Bone marrow (tissue), 2 donors: ENCODE results near the gene RFC2.
"Not testable (repeated sequence)": the region's sequence is repeated elsewhere in the genome, so short reads cannot be mapped to it uniquely, and the experiment has no call there.

Source experiments
- DNase-seq, 2 donors: peaks; one replicate each; lab custom pipeline; 2025; lab: John Stamatoyannopoulos, UW

RFC2 gene

DNA sequence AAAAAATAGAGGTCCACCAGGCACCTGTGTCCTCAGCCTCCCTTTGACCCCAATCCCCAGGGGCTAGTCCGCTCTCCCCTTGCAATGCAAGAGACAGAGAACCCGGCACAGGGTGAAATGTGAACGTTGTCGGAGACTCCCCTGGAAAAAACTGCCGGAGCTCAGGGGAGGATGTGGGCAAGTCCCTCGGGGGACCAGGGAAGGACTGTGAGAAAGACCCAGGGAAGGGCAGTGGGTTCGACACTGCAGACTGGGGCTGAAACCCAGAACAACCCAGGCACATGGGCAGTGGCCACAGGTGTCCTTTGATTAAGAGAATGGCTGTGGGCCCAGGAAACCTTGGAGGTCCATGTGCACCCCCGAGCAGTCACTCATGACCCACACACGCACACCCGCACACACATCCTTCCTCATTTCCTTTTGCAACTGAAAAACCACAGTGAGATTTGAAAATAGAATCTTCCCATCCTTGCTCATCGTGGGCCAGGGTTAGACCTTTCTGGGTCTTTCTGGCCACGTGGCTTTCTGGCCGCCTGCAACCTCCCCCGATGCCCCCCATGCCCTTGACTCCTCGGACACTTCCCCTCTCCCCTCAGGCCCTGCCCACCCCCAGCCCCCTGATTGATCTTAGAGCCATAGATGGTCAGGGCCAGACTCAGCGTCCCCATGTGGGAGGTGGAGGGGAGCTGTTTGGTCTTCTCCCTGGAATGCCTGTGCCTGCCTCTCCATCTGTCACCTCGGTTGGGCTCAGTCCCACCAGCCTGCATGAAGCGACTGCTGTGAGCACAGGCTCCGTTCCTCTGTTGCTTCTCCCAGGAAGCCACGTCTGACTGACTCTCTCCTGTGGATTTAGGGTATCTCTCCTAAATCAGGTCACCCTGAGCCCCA, 36.5 kb downstream of the RFC2 start:
- peak; percentile 32 to 88 for DNase-seq

DNA sequence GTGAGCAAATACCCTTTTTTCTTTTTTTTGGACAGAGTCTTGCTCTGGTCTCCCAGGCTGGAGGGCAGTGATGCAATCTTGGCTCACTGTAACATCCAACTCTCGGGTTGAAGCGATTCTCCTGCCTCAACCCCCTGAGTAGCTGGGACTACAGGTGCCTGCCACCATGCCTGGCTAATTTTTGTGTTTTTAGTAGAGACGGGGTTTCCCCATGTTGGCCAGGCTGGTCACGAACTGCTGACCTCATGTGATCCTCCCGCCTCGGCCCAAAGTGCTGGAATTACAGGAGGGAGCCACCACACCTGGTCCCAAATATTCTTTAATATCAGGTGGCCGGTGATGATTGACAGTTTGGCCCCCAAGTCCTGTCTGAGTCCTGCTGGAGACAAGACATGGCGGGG, 37.8 kb downstream of the RFC2 start:
- DNase-seq = no peak

DNA sequence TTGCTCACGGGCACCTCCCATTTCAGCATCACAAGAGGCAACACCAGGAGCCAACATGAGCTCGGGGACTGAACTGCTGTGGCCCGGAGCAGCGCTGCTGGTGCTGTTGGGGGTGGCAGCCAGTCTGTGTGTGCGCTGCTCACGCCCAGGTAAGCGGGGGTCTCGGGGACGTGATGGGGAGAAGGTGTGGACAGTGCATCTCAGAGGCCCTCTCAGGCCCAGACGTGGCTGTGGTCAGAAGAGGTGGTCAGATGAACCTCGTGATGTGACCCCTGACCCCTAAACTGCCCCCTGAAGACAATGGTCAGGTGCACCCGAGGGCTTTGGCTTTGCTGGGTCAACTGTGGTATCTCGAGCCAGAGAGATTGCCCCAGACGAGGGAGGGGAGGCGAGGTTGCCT, 38.3 kb downstream of the RFC2 start:
- DNase-seq = no peak

DNA sequence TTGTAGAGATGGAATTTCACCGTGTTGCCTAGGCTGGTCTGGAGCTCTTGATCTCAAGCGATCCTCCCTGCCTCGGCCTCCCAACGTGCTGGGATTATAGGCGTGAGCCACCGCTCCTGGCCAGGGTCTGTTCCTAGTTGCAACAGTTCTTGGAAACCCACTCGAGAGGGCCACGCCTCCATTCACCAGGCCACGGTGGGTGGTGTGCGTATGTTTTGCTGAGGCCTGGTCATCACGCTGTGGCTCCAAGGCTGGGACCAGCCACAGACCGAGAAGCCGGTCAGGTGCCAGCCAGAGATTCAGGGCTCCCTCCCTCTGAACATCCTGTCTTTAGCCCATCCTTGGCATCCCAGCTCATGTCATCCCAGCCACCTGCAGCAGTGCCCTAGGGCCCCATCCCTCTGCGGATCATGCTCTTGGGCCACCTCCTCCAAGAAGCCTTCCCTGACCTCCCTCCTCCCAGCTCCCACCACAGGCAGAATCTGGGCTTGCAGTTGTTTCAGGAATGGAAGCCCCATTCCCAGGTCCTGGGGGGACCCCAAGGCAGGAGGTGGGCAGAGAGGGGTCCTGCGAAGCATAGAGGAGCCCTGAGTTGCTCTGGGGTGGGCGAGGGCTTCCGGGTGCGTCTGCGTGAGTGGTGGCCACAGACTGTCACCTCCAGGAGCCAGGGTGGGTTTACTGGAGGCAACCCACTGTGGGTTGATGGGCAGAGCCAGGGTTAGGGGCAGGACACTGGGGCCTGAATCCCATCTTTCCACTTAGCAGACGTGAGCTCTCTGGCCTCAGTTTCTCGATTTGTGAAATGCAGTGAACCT, 39.2 kb downstream of the RFC2 start:
- no peak for DNase-seq

DNA sequence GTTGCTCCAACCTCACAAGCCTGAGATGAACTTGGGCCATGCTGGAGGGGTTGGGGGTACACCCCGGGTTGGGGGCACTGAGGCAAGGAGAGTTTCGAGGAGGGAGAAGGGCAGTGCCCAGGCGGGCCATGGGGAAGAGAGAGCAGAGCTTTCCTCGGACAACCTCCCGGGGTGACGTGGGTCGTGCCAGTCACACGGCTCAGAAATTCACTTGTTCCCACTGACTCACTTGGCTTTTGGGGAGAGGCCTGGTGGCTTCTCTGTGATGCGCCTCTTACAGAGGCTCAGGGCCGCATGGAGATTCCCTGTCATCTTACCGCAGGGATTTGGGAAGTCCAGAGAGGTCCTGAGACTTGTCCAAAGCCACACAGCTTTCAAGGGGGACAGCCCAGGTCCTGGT, 41.5 kb downstream of the RFC2 start:
- no peak for DNase-seq

DNA sequence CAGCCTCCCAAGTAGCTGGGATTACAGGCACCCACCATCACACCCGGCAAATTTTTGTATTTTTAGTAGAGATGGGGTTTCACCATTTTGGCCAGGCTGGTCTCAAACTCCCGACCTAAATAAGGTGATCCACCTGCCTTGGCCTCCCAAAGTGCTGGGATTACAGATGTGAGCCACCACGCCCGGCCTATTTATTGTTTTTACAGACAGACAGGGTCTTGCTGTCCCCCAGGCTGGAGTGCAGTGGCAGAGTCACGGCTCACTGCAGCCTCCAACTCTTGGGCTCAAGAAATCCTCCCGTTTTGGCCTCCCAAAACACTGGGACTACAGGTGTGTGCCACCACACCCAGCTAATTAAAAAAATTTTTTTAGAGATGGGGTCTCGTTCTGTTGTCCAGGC, 46.0 kb downstream of the RFC2 start:
- not testable (repeated sequence) for DNase-seq

DNA sequence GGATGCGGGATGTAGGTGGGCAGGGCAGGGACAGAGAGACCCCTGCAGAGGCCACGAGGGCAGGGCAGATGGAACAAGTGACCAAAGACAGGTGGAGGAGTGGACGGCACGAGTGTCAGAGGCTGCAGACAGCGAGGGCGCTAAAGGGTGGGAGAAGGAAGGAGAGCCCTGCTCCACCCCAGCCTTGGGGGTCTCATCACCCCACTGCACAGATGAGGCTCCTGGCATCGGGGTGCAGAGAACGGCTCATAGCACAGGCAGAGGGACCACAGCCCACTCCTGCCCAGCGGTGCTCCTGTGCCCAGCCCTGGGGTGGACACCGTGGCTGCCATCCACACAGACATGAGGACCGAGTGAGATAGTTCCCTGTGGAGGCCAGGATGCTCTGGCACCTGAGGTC, 46.6 kb downstream of the RFC2 start:
- no peak for DNase-seq

DNA sequence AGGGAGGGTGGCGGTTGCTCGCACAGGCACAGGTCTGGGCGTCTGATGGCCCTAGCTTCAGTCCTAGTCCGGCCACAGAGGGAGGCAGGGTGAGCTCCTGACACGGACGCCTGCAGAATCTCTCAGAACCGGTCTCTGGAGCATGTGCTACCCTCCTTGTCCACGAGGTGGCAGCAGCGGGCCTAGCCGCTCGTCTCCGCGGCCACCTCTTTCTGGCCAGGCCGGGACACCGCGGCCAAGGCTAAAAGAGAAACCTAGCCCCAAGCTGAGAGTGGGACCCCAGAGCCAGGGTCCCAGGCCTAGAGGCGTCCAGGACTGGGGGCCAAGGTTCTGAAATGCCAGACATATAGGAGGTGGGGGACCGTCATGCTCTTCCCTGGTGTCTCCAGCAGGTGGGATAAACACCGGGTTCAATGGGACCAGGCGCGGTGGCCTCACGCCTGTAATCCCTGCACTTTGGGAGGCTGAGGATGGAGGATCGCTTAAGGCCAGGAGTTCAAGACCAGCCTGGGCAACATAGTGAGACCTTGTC, 47.5 kb downstream of the RFC2 start:
- peak; percentile 69 to 72 for DNase-seq

DNA sequence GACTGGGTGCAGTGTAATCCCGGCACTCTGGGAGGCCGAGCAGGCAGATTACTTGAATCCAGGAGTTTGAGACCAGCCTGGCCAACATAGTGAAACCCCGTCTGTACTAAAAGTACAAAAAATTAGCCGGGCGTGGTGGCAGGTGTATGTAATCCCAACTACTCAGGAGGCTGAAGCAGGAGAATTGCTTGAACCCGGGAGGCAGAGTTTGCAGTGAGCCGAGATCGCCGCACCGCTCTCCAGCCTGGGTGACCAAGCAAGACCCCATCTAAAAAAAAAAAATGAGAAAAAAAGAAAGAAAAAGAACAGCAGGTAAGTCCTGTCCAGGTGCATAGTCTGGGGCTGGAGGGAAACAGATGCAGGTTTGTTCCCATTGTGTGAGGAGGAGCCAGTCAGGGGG, 48.1 kb downstream of the RFC2 start:
- DNase-seq = not testable (repeated sequence)

DNA sequence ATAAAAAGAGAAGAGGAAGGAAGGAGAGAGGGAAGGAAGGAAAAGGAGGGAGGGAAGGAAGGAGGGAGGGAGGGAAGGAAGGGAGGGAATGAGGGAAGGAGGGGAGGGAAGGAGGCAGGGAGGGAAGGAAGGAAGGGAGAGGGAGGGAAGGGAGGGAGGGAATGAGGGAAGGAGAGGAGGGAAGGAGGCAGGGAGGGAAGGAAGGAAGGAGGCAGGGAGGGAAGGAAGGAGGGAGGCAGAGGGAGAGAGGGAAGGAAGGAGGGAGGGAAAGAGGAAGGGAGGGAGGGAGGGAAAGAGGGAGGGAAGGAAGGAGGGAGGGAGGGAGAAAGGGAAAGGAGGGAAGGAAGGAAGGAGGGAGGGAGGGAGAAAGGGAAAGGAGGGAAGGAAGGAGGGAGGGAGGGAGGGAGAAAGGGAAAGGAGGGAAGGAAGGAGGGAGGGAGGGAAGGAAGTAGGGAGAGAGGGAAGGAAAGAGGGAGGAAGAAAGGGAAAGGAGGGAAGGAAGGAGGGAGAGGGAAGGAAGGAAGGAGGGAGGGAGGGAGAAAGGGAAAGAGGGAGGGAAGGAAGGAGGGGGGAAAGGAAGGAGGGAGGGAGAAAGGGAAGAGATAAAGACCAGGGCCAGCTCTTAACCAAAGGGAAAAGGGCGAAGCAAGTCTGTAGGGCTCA, 50.1 kb downstream of the RFC2 start:
- no peak for DNase-seq

DNA sequence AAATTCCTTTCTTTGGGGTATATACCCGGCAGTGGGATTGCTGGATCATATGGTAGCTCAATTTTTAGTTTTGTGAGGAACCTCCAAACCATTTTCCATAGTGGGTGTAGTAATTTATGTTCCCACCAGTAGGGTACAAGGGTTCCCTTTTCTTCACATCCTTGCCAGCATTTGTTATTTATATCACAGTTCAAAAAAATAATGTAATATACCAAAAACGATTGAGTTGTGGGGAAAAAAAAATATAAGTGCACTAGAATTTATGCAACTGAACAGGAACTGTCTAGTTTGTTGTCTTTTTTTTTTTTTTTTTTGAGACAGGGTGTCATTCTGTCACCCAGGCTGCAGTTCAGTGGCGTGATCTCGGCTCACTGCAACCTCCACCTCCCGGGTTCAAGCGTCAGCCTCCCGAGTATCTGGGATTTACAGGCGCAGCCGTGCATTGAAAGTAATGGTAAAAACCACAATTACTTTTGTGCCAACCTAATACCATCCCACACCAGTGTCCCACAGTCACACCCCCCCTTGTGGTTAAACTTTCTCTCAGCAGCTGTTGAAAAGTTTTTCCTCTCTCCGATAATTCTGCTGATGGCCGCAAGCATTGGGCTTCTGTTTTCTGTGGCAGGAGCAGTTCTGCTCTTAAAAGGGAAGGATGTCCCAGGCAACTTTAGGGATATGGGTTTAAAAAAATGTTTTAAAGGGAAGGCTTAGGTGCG, 51.2 kb downstream of the RFC2 start:
- peak in 1 of 2 donors; percentile 76 for DNase-seq

DNA sequence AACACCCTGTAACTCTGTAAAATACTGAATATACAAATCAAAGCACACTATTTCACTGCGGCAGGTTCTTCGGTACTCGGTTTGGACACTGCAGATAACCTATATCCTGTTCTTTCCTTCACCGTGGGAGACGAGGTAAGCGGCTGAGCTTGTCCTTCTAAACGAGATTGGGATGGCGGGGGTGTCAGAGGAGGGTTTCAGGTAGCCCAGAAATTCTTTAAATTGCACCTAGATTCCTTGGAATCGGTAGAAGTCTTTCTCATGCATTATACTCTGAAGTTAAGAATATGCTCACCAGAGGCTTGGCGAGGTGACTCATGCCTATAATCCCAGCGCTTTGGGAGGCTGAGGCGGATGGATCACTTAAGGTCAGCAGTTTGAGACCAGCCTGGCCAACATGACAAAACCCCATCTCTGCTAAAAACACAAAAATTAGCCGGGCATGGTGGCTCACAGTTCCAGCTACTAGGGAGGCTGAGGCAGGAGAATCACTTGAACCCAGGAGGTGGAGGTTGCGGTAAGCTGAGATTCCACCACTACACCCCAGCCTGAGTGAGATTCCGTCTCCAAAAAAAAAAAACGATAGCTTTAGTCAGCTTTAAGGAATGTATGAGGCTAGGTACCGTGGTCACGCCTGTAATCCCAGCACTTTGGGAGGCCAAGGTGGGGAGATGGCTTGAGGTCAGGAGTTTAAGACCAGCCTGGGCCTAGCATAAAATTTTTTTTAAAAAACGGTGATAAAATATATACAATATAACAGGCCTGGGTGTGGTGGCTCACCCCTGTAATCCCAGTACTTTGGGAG, 54.4 kb downstream of the RFC2 start:
- DNase-seq = no peak

DNA sequence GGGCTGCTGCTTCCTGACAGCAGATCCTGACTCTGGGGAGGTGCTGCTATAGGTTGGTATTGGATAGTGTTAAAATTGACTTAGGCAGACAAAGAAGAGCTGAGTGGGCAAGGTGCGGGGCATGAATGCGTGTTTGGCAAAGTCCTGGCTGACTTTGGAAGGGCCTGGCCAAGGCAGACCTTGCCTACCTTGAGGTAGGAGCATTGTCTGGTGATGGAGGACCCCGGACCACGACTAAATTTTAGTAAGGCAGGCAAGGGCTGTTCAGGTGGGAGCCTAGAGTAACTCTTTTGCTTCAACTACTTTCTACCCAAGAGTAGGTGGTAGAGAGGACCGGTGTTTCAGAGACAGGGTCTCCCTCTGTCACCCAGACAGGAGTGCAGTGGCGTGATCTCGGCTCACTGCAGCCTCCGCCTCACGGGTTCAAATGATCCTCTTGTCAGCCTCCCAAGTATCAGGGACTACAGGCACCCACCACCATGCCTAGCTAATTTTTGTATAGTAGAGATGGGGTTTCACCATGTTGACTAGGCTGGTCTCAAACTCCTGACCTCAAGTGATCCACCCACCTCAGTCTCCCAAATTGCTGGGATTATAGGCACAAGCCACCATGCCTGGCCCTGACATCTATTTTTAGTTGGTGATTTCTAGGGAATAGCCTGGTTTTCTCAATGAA, 56.6 kb downstream of the RFC2 start:
- DNase-seq = no peak

DNA sequence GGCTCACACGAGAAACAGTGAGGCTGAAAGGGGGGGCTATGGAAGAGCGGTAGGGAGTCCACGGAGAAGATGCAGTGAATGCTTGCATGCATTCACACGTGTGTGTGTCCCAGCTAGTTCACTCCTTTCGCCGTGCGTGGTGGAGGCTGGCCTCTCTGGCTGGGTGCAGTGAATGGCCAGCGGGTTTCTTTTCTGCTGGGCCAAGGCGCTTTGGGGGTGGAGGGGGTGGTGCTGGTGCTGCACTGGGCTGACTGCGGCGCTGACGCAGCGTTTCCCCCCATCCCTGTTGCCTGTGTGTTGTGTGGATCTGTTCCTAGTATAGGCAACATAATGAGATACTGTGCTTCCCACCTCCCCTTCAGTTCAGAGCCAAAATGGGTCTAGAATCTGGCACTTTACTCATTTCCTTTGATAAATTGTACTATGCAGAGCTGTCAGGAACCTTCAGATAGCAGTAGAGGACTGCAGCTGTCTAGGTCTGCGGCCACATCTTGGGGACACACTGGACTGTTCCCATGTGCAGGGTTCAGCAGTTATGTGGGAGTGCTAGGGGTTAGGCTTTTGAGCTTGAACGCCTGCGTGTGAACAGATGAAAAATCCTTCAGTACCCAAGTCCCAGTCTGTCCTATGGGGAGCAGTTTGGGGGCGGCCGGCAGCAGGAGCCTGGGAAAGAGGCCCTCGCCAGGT, 58.1 kb downstream of the RFC2 start:
- DNase-seq = not testable (repeated sequence)

DNA sequence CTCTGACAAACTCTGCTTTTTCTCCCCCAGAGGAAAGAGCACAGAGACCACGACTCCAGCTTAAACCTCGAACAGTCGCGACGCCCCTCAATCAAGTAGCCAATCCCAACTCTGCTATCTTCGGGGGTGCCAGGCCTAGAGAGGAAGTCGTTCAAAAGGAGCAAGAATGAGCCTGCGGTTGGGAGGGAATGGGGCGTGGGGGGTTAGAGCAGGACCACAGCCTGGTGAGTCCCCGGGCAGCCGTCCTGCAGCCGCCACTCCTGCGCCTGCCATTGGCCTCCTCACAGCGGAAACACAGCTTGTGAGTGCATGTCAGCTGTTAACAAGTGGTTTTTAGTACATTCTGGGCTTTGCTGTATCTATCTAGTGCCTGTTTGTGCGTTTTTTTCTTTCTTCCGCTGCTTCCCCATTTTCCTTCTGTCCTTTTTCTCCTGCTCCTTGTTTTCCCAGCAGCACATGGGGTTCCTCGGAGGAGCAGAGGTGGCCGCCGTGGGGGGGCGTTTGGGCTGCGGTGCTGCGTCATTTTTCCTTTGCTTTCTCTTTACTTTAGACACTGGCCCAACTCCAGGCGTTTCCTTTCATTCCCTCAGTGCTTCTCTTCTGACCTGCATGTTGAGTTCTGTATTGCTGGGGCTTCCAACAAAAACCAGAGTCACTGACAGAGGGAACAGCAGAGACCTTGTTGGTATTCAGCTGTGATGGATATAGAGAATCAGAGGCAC, 58.9 kb downstream of the RFC2 start:
- DNase-seq = not testable (repeated sequence)

DNA sequence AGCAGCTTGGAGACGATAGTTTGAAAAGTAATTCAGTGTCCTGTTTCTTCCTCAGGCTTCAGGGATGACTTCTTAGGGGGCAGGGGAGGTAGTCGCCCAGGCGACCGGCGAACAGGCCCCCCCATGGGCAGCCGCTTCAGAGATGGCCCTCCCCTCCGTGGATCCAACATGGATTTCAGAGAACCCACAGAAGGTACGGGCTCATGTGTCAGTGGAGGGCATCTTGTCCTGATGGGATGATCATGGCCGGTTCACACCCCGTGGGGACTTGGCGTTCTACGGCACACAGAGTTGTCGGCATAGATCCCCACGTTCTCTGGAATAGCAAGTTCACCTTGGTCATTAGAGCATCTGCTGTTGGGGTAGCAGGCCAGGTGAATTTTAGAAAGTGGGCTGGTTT, 59.5 kb downstream of the RFC2 start:
- no peak for DNase-seq

DNA sequence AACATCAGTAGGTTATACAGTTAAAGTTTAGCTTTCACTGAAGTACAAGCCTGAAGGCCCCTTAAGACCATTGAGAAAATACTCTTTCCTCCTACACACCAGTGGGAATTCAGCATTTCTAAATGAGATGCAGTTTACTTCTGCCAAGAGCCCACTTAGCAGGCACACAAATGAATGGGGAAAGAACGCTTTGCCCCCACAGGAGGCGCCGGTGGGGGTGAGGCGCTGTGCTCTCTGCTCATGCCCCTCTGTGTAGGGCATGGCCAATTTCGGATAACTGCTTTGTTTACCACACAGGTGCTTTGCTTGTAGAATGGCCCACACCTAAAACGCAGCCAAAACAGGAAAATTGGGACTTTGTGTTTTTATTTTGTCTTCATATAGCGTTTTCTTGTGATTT, 60.3 kb downstream of the RFC2 start:
- DNase-seq = no peak

DNA sequence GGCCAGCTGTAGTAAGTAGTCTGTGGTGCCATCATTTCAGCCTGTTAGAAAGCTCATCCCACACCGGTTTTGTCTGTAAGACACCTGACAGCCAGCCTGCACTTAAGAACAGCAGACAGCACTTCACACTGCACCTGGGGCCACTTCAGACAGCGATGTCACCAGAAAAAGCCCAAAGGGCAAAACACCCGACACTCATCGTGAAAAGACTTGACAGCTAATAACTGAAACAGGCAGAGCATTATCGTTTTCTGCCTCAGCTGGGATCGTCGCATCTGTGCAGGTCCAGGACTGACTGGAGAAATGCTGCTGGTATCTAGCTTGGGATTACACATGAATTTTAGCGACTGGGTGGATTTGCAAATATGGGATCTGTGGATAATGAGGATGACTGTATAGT, 61.1 kb downstream of the RFC2 start:
- DNase-seq = no peak

DNA sequence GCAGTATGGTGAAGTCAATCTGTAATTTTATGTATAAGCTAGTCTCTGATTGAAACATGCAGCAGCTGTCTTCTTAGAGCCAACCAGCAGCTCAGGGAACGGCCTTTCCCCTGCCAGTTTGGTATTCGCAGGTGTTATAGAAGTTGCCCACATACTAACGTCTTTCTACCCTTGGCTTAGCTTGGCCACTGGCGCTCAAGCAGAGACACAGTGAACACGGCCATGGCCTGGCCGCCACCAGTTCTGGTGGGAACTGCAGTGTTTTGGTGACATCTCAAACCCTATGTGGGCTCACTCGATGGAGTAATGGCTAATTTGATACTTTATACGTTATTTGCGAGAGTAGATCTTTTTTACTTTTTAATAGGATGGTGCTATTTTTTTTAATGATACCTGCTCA, 63.0 kb downstream of the RFC2 start:
- DNase-seq = no peak
